Stimulated activated naive CD8-positive, alpha-beta T cell treated with anti-CD3 and anti-CD28 coated beads, Interleukin-15, amount 100 ng/mL, for 72 hours (primary cell): ENCODE measurements around the gene MYOM1.

Experiments used
- ATAC-seq: fragments of 150-1000 bp; cut with Tn5 transposase; 2 replicates; pipeline ENCODE4 v1.10.0; 2021; ENCODE audit warnings: mild to moderate bottlenecking, moderate library complexity
- DNase-seq, 2 donors: peaks; one replicate each; pipeline ENCODE4 v3.0.0; 2021 to 2022
- H3K27ac Mint-ChIP-seq, 2 donors: one replicate each; pipeline ENCODE4 v1.8.0; 2022; ENCODE audit warnings: mild to moderate bottlenecking in 2 of 2, mixed read lengths in 2 of 2, moderate library complexity in 2 of 2
- H3K27me3 Mint-ChIP-seq: one replicate; pipeline ENCODE4 v1.8.0; 2022; ENCODE audit warnings: mixed read lengths
- H3K4me1 Mint-ChIP-seq: one replicate; pipeline ENCODE4 v1.8.0; 2022; ENCODE audit warnings: mild to moderate bottlenecking, mixed read lengths
- H3K4me3 Mint-ChIP-seq, 2 donors: one replicate each; pipeline ENCODE4 v1.8.0; 2022; ENCODE audit warnings: mild to moderate bottlenecking in 2 of 2, mixed read lengths in 2 of 2, moderate library complexity in 1 of 2
- H3K9me3 Mint-ChIP-seq, 2 donors: one replicate each; pipeline ENCODE4 v1.8.0; 2022; ENCODE audit warnings: mixed read lengths in 2 of 2

The MYOM1 gene

GRCh38 chr18:3186678-3187658, 32.8 kb downstream of the MYOM1 start:
- H3K9me3 Mint-ChIP-seq, result no peaks in the 10 kb centered on the region
- ATAC-seq (no peak), DNase-seq (no peak)
- H3K4me1 Mint-ChIP-seq, result no peaks in the 10 kb centered on the region
- no peak overlapping the region for H3K4me3 Mint-ChIP-seq
- no peaks in the 10 kb centered on the region for H3K27me3 Mint-ChIP-seq
- H3K27ac Mint-ChIP-seq, result peak overlapping the region in 1 of 2 donors; percentile 36

GRCh38 chr18:3184275-3184963, 35.3 kb downstream of the MYOM1 start:
- no peaks in the 10 kb centered on the region for H3K9me3 Mint-ChIP-seq
- no peak overlapping the region for H3K27ac Mint-ChIP-seq
- no peaks in the 10 kb centered on the region for H3K4me1 Mint-ChIP-seq
- H3K27me3 Mint-ChIP-seq, result no peaks in the 10 kb centered on the region
- H3K4me3 Mint-ChIP-seq, result no peak overlapping the region
- no peak for DNase-seq
- no peak for ATAC-seq

GRCh38 chr18:3183103-3183717, 36.6 kb downstream of the MYOM1 start:
- Mint-ChIP-seq H3K27ac (no peak overlapping the region), H3K9me3 (no peaks in the 10 kb centered on the region), H3K27me3 (no peaks in the 10 kb centered on the region), H3K4me1 (no peaks in the 10 kb centered on the region), H3K4me3 (no peak overlapping the region)
- ATAC-seq, result no peak
- DNase-seq, result no peak

GRCh38 chr18:3180325-3180724, 39.4 kb downstream of the MYOM1 start:
- no peak overlapping the region for H3K27ac Mint-ChIP-seq
- no peak overlapping the region for H3K4me3 Mint-ChIP-seq
- no peaks in the 10 kb centered on the region for H3K4me1 Mint-ChIP-seq
- DNase-seq (no peak), ATAC-seq (no peak)
- H3K27me3 Mint-ChIP-seq, result no peaks in the 10 kb centered on the region
- H3K9me3 Mint-ChIP-seq, result no peaks in the 10 kb centered on the region

DNA sequence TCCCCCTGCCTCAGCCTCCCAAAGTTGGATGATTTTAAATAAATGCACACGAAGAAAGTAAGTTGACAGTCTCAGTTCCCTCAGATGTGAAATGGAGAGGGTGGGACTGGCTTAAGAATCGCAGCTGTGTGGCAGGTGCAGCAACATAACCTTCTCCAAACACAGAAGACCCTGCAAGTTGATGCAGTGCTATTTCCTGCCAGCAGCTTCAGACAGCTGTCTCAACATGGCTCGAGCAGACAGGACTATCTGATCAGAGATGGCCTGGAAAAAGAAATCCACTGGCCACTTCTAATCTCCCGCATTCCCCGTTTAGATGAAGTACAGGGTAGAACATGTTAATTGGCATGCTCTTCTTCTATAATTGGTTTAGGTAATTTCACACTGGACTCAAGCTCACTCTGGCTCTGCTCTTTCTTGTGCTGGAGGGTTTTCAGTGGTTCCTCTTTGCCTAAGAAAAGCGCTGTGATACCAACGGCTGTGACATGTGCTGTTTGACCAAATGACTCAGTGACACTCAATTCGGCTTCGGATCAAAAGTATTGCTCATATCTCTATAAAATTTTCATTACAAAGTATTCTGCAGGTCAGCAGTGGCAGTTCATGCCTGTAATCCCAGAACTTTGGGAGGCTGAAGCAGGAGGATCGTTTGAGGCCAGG, 40.2 kb downstream of the MYOM1 start:
- no peaks in the 10 kb centered on the region for H3K4me1 Mint-ChIP-seq
- H3K27ac Mint-ChIP-seq, result no peak overlapping the region
- DNase-seq (no peak), ATAC-seq (no peak)
- H3K4me3 Mint-ChIP-seq, result no peak overlapping the region
- no peaks in the 10 kb centered on the region for H3K27me3 Mint-ChIP-seq
- no peaks in the 10 kb centered on the region for H3K9me3 Mint-ChIP-seq

GRCh38 chr18:3177902-3178687, 41.7 kb downstream of the MYOM1 start:
- no peak for DNase-seq
- peak; percentile 59 for ATAC-seq
- Mint-ChIP-seq H3K27ac (peak overlapping the region in 1 of 2 donors; percentile 19), H3K9me3 (no peaks in the 10 kb centered on the region), H3K27me3 (no peaks in the 10 kb centered on the region), H3K4me3 (no peak overlapping the region), H3K4me1 (no peaks in the 10 kb centered on the region)

DNA sequence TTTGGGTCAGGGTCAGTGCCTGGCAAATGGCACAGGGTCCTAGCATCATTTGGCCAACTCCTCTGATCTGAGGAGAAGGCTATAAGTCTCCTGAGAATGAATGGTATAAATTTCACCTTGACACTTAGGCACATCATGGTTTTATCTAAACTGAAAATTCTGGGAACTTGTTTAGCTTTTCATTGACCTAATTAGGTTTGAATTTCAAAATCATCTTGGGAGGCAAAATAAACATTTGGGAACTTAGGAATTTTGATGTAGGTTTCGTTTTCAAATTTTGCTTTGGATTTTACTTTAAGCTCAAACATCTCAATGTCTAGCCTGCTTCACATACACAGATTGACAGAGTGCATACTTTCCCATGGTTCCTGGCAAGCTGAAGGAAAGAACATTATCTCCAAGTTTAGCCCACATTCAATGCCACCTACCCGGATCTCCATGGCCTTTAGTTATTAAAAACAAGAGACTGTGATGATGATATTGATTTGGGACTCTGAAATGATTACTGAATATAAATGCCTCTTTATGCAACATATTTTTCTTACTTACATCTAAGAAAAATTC, 44.5 kb downstream of the MYOM1 start:
- no peak overlapping the region for H3K4me3 Mint-ChIP-seq
- no peaks in the 10 kb centered on the region for H3K4me1 Mint-ChIP-seq
- no peak for DNase-seq
- ATAC-seq, result no peak
- H3K9me3 Mint-ChIP-seq, result no peaks in the 10 kb centered on the region
- H3K27ac Mint-ChIP-seq, result no peak overlapping the region
- H3K27me3 Mint-ChIP-seq, result no peaks in the 10 kb centered on the region

- no peaks in the 10 kb centered on the region for H3K4me1 Mint-ChIP-seq
- no peak overlapping the region for H3K4me3 Mint-ChIP-seq
- no peak overlapping the region for H3K27ac Mint-ChIP-seq
- no peaks in the 10 kb centered on the region for H3K9me3 Mint-ChIP-seq
- DNase-seq (no peak), ATAC-seq (no peak)
- no peaks in the 10 kb centered on the region for H3K27me3 Mint-ChIP-seq
Observed at GRCh38 chr18:3172097-3172496, 47.7 kb downstream of the MYOM1 start.

DNA sequence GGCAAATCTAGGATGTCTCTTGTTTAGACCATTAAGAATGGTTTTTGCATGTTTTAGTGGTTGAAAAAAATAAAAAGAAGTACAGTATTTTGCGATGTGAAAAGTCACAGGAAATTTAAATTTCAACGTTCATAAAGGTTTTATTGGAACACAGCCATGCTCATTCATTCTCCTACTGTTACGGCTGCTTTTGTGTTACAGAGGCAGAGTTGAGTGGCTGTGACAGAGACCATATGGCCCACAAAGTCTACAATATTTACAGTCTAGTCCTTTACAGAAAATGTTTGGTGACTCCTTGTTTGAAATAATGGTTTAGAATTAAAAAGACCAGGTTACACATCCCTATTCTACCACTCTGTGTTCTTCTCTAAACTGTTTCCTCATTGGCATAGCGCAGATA, 48.1 kb downstream of the MYOM1 start:
- ATAC-seq, result no peak
- Mint-ChIP-seq H3K27me3 (no peaks in the 10 kb centered on the region), H3K9me3 (no peaks in the 10 kb centered on the region), H3K4me3 (no peak overlapping the region), H3K27ac (no peak overlapping the region), H3K4me1 (no peaks in the 10 kb centered on the region)
- DNase-seq, result no peak

GRCh38 chr18:3170441-3171161, 49.2 kb downstream of the MYOM1 start:
- ATAC-seq (no peak), DNase-seq (no peak)
- no peak overlapping the region for H3K27ac Mint-ChIP-seq

GRCh38 chr18:3164381-3164780, 55.4 kb downstream of the MYOM1 start:
- H3K4me3 Mint-ChIP-seq, result no peak overlapping the region
- no peaks in the 10 kb centered on the region for H3K9me3 Mint-ChIP-seq
- no peaks in the 10 kb centered on the region for H3K27me3 Mint-ChIP-seq
- no peak for ATAC-seq
- no peak for DNase-seq
- H3K4me1 Mint-ChIP-seq, result no peaks in the 10 kb centered on the region
- no peak overlapping the region for H3K27ac Mint-ChIP-seq

More at GRCh38 chr18:3170441-3171161, 49.2 kb downstream of the MYOM1 start:
- no peaks in the 10 kb centered on the region for H3K9me3 Mint-ChIP-seq
- H3K27me3 Mint-ChIP-seq, result no peaks in the 10 kb centered on the region
- no peak overlapping the region for H3K4me3 Mint-ChIP-seq
- no peaks in the 10 kb centered on the region for H3K4me1 Mint-ChIP-seq

DNA sequence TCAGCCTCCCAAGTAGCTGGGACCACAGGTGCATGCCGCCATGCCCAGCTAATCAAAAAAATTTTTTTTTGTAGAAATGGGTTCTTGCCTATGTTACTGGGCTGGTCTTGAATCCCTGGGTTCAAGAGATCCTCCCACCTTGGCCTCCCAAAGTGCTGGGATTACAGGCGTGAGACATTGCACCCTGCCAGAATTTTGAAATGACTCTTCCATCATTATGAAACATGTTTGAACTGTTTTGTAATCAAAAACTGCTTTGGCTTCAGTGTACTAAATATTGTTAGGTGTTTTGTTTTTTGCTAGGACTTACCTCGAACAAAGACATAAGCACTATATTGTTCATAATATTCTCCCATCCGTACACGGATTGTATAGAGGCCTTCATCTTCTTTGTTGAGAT, 55.8 kb downstream of the MYOM1 start:
- Mint-ChIP-seq H3K4me3 (no peak overlapping the region), H3K27me3 (no peaks in the 10 kb centered on the region), H3K4me1 (no peaks in the 10 kb centered on the region), H3K27ac (no peak overlapping the region), H3K9me3 (no peaks in the 10 kb centered on the region)
- DNase-seq (no peak), ATAC-seq (no peak)

- ATAC-seq (no peak), DNase-seq (no peak)
- H3K27ac Mint-ChIP-seq, result no peak overlapping the region
- no peaks in the 10 kb centered on the region for H3K4me1 Mint-ChIP-seq
- no peaks in the 10 kb centered on the region for H3K9me3 Mint-ChIP-seq
- H3K4me3 Mint-ChIP-seq, result no peak overlapping the region
- no peaks in the 10 kb centered on the region for H3K27me3 Mint-ChIP-seq
Observed at GRCh38 chr18:3162181-3162580, 57.6 kb downstream of the MYOM1 start.

DNA sequence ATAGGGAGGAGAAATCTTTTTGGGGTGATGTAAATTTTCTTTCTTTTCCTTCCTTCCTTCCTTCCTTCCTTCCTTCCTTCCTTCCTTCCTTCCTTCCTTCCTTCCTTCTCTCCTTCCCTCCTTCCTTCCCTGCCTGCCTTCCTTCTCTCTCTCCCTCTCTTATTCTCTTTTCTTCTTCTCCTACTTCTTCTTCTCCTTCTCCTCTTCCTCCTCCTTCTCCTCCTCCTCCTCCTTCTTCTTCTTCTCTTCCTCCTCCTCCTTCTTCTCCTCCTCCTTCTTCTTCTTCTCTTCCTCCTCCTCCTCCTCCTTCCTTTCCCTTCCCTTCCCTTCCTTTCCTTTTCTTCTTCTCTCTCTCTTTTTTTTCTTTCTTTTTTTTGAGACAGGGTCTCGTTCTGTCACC, 59.9 kb downstream of the MYOM1 start:
- DNase-seq, result no peak
- Mint-ChIP-seq H3K4me1 (no peaks in the 10 kb centered on the region), H3K27ac (peak overlapping the region in 1 of 2 donors; percentile 4), H3K9me3 (no peaks in the 10 kb centered on the region), H3K4me3 (no peak overlapping the region), H3K27me3 (no peaks in the 10 kb centered on the region)
- ATAC-seq, result no peak
